ENCODE measurements around the gene TSFM. TPM values are rescaled to one million over a fixed set of nuclear protein-coding genes. Genes with fewer than 3 reads are reported as not detected.

TSFM gene
- total and polyA plus RNA-seq, 2 of the 13 experiments (the other 11 are each of a cell fraction or from before 2014, with no cell fraction given): 29.8 to 68.3 TPM

DNA sequence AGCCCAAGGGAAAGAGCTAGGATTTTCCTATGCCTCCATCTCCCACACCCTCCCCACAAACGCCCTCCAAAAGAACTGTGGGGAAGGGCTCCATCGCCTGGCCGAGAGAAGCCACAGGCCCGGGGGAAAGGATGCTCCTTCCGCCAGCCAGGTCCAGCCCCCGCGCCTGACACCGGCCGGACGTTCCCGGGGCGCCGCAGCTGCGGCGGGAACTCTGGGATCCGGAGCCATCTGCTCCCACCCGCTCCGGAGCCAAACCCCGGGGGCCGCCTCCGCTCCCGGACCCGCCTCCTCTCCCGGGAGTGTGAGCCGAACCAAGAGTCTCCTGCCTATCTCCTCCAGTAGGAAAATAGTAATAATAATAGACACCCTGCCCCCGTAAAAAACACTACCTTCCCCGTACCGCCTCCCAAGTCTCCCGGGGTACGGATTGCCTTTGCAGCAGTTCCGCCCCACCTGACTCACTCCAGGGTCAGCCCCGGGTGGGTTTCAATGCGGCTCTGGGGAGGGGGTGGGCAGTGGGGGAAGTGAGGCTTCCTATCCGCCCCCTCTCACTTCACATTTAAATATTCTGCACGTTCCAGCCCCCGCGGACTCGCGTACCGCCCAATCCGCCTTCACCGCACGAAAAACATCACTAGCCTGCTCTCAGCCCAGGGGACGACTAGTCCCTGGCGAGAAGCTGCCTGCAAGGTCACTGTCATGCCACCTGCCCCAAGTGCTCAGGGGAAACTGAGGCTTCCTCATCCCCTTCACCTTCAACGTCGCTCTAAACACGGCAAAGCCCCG, 46.4 kb upstream of the TSFM start (continued):
- no peak for TF ChIP-seq FIP1L1 (IDR thresholded peaks at IDR 0.05; ENCODE audit: borderline replicate concordance, insufficient read depth, low read depth, low read length)
- 0 out of 2 replicates have a peak, but pooled peaks have one; percentile 43 for TF ChIP-seq ZNF747 (CRISPR knock-in tag; IDR thresholded peaks at IDR 0.05; ENCODE audit: borderline replicate concordance)
- no peak for TF ChIP-seq FOXK1 (CRISPR knock-in tag; IDR thresholded peaks at IDR 0.05; ENCODE audit: borderline replicate concordance, low read depth)
- TF ChIP-seq ZNF674 (CRISPR knock-in tag; IDR thresholded peaks at IDR 0.05; ENCODE audit: low read depth): peak; percentile 44; the same call in 1 of the 2 replicates
- peak; percentile 62; the same call in 1 of the 2 replicates for TF ChIP-seq RAD21 (CRISPR knock-in tag; IDR thresholded peaks at IDR 0.05)
- no peak for TF ChIP-seq MAFK (conservative IDR thresholded peaks at IDR 0.05 in 1 of 2, IDR thresholded peaks at IDR 0.05 in 1 of 2; ENCODE audit: low read length in 2 of 2)
- peak; percentile 60 for TF ChIP-seq XRCC5 (optimal IDR thresholded peaks at IDR 0.05; ENCODE audit: low read length)
- TF ChIP-seq, protein P1, sequence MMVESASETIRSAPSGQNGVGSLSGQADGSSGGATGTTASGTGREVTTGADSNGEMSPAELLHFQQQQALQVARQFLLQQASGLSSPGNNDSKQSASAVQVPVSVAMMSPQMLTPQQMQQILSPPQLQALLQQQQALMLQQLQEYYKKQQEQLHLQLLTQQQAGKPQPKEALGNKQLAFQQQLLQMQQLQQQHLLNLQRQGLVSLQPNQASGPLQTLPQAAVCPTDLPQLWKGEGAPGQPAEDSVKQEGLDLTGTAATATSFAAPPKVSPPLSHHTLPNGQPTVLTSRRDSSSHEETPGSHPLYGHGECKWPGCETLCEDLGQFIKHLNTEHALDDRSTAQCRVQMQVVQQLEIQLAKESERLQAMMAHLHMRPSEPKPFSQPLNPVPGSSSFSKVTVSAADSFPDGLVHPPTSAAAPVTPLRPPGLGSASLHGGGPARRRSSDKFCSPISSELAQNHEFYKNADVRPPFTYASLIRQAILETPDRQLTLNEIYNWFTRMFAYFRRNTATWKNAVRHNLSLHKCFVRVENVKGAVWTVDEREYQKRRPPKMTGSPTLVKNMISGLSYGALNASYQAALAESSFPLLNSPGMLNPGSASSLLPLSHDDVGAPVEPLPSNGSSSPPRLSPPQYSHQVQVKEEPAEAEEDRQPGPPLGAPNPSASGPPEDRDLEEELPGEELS (CRISPR knock-in tag; IDR thresholded peaks at IDR 0.05): no peak
- TF ChIP-seq BCL6 (CRISPR knock-in tag; IDR thresholded peaks at IDR 0.05): 0 out of 2 replicates have a peak, but pooled peaks have one; percentile 13
- TF ChIP-seq ZNF816 (CRISPR knock-in tag; IDR thresholded peaks at IDR 0.05; ENCODE audit: borderline replicate concordance): 0 out of 2 replicates have a peak, but pooled peaks have one; percentile 45
- peak; percentile 68 for TF ChIP-seq HNRNPLL (IDR thresholded peaks at IDR 0.05; ENCODE audit: low read depth, low read length, poor library complexity, severe bottlenecking)
- TF ChIP-seq ZNF432 (CRISPR knock-in tag; IDR thresholded peaks at IDR 0.05; ENCODE audit: borderline replicate concordance): no peak
- no peak for TF ChIP-seq POLR2AphosphoS5 (IDR thresholded peaks at IDR 0.05; ENCODE audit: low read depth, low read length)
- TF ChIP-seq, protein P2, sequence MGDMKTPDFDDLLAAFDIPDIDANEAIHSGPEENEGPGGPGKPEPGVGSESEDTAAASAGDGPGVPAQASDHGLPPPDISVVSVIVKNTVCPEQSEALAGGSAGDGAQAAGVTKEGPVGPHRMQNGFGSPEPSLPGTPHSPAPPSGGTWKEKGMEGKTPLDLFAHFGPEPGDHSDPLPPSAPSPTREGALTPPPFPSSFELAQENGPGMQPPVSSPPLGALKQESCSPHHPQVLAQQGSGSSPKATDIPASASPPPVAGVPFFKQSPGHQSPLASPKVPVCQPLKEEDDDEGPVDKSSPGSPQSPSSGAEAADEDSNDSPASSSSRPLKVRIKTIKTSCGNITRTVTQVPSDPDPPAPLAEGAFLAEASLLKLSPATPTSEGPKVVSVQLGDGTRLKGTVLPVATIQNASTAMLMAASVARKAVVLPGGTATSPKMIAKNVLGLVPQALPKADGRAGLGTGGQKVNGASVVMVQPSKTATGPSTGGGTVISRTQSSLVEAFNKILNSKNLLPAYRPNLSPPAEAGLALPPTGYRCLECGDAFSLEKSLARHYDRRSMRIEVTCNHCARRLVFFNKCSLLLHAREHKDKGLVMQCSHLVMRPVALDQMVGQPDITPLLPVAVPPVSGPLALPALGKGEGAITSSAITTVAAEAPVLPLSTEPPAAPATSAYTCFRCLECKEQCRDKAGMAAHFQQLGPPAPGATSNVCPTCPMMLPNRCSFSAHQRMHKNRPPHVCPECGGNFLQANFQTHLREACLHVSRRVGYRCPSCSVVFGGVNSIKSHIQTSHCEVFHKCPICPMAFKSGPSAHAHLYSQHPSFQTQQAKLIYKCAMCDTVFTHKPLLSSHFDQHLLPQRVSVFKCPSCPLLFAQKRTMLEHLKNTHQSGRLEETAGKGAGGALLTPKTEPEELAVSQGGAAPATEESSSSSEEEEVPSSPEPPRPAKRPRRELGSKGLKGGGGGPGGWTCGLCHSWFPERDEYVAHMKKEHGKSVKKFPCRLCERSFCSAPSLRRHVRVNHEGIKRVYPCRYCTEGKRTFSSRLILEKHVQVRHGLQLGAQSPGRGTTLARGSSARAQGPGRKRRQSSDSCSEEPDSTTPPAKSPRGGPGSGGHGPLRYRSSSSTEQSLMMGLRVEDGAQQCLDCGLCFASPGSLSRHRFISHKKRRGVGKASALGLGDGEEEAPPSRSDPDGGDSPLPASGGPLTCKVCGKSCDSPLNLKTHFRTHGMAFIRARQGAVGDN (CRISPR knock-in tag; IDR thresholded peaks at IDR 0.05): peak; percentile 55
- TF ChIP-seq CEBPB (IDR thresholded peaks at IDR 0.05; ENCODE audit: borderline replicate concordance, low read depth, low read length): no peak
- TF ChIP-seq, protein P3, sequence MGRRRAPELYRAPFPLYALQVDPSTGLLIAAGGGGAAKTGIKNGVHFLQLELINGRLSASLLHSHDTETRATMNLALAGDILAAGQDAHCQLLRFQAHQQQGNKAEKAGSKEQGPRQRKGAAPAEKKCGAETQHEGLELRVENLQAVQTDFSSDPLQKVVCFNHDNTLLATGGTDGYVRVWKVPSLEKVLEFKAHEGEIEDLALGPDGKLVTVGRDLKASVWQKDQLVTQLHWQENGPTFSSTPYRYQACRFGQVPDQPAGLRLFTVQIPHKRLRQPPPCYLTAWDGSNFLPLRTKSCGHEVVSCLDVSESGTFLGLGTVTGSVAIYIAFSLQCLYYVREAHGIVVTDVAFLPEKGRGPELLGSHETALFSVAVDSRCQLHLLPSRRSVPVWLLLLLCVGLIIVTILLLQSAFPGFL (CRISPR knock-in tag; IDR thresholded peaks at IDR 0.05): no peak
- TF ChIP-seq, protein P4, sequence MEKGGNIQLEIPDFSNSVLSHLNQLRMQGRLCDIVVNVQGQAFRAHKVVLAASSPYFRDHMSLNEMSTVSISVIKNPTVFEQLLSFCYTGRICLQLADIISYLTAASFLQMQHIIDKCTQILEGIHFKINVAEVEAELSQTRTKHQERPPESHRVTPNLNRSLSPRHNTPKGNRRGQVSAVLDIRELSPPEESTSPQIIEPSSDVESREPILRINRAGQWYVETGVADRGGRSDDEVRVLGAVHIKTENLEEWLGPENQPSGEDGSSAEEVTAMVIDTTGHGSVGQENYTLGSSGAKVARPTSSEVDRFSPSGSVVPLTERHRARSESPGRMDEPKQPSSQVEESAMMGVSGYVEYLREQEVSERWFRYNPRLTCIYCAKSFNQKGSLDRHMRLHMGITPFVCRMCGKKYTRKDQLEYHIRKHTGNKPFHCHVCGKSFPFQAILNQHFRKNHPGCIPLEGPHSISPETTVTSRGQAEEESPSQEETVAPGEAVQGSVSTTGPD (CRISPR knock-in tag; IDR thresholded peaks at IDR 0.05): no peak
- TF ChIP-seq, protein P5, sequence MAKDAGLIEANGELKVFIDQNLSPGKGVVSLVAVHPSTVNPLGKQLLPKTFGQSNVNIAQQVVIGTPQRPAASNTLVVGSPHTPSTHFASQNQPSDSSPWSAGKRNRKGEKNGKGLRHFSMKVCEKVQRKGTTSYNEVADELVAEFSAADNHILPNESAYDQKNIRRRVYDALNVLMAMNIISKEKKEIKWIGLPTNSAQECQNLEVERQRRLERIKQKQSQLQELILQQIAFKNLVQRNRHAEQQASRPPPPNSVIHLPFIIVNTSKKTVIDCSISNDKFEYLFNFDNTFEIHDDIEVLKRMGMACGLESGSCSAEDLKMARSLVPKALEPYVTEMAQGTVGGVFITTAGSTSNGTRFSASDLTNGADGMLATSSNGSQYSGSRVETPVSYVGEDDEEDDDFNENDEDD (CRISPR knock-in tag; IDR thresholded peaks at IDR 0.05; ENCODE audit: borderline replicate concordance): peak; percentile 49; the same call in 1 of the 2 replicates
